Uterus (tissue), 4 donors: ENCODE measurements around the gene ELAC1. TPM values are rescaled to one million over a fixed set of nuclear protein-coding genes. Genes with fewer than 3 reads are reported as not detected.

Source experiments
- DNase-seq, 2 donors: peaks; one replicate each; pipeline ENCODE4 v3.0.0-alpha.2; 2019 to 2020
- H3K27ac ChIP-seq, 2 donors: fragments of 200-600 bp; sonication (generic); 1 replicate in 1 of 2; 2 replicates in 1 of 2; pipeline ENCODE4 v1.5.1; 2016 to 2018
- H3K27me3 ChIP-seq, 2 donors: fragments of 200-600 bp; sonication (generic); one replicate each; pipeline ENCODE4 v1.5.1; 2018 to 2019; ENCODE audit warnings: control low read depth in 1 of 2
- H3K36me3 ChIP-seq, 2 donors: fragments of 200-600 bp; sonication (generic); one replicate each; pipeline ENCODE4 v1.5.1; 2019; ENCODE audit warnings: control low read depth in 1 of 2
- H3K4me1 ChIP-seq, 2 donors: fragments of 200-600 bp; sonication (generic); one replicate each; pipeline ENCODE4 v1.5.1; 2018 to 2019; ENCODE audit warnings: control low read depth in 1 of 2
- H3K4me3 ChIP-seq, 2 donors: fragments of 200-600 bp; sonication (generic); 1 replicate in 1 of 2; 2 replicates in 1 of 2; pipeline ENCODE4 v1.5.1; 2018 to 2019; ENCODE audit warnings: mild to moderate bottlenecking in 1 of 2
- H3K9me3 ChIP-seq, 2 donors: fragments of 200-600 bp; sonication (generic); one replicate each; pipeline ENCODE4 v1.5.1; 2019; ENCODE audit warnings: control low read depth in 1 of 2
- POLR2A ChIP-seq, 2 donors: fragments of 450-650 bp; IDR thresholded peaks; one replicate each; pipeline ENCODE4 v1.6.1; 2016; ENCODE audit warnings: antibody characterized with exemption in 2 of 2, mild to moderate bottlenecking in 1 of 2, moderate library complexity in 1 of 2
- intact Hi-C: fragments of 100-400 bp; cut with DNase I; formaldehyde crosslinking; loops from one replicate; pipeline ENCODE4 v1.15.1; 2023; ENCODE audit warnings: low total_unique reads
- total RNA-seq, 4 donors: library from RNA; depleted of rRNA in 3 of 4; stranded (reverse); fragments of >200 nt in 3 of 4; gene quantifications; one replicate each; pipeline versions ENCODE4 v1.1.0 to v1.2.4, GENCODE V29; 2014 to 2023
- TF ChIP-seq, protein P1 (sequence below), 4 experiments: fragments of 200-600 bp in 2 of 4; fragments of 450-650 bp in 2 of 4; sonication (generic) in 2 of 4; IDR thresholded peaks; one replicate each; pipeline ENCODE4 v1.5.1; 2016 to 2019; ENCODE audit warnings: antibody characterized with exemption in 4 of 4, mild to moderate bottlenecking in 2 of 4, moderate library complexity in 1 of 4
- donor health status: DM: yes; HTN: yes; CAD: no.

Gene ELAC1
- total RNA-seq, 4 donors from 2014 or later: 4.1 to 26.2 (median 9.4) TPM

DNA sequence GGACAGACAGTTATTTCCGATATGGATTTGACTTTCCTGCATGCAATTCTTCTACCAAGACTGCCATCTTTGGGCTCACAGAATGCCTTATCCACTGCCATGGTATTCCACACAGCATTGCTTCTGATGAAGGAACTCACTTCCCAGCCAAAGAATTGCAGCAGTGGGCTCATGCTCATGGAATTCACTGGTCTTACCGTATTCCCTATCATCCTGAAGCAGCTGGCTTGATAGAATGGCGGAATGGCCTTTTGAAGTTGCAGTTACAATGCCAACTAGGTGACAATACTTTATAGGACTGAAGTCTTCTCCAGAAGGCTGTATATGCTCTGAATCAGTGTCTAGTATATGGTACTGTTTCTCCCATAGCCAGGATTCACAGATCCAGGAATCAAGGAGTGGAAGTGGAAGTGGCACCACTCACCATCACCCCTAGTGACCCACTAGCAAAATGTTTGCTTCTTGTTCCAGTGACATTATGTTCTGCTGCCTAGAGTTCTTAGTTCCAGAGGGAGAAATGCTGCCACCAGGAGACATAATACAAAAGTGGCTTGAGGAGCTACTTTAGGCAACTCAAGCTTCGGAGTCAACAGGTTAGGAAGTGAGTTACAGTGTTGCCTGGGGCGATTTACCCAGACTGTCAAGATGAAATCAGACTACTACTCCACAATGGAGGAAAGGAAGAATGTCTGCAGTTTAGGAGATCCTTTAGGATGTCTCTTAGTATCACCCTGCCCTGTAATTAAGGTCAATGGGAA, 38.4 kb downstream of the ELAC1 start:
- Histone ChIP-seq H3K36me3 (no peaks in the 10 kb centered on the region), H3K4me3 (no peak overlapping the region), H3K27ac (no peak overlapping the region), H3K9me3 (no peaks in the 10 kb centered on the region), H3K4me1 (no peaks in the 10 kb centered on the region), H3K27me3 (no peaks in the 10 kb centered on the region)
- intact Hi-C loops: no loop called here
- DNase-seq: no peak
- TF ChIP-seq POLR2A (IDR thresholded peaks at IDR 0.05): no peak
- TF ChIP-seq, protein P1, sequence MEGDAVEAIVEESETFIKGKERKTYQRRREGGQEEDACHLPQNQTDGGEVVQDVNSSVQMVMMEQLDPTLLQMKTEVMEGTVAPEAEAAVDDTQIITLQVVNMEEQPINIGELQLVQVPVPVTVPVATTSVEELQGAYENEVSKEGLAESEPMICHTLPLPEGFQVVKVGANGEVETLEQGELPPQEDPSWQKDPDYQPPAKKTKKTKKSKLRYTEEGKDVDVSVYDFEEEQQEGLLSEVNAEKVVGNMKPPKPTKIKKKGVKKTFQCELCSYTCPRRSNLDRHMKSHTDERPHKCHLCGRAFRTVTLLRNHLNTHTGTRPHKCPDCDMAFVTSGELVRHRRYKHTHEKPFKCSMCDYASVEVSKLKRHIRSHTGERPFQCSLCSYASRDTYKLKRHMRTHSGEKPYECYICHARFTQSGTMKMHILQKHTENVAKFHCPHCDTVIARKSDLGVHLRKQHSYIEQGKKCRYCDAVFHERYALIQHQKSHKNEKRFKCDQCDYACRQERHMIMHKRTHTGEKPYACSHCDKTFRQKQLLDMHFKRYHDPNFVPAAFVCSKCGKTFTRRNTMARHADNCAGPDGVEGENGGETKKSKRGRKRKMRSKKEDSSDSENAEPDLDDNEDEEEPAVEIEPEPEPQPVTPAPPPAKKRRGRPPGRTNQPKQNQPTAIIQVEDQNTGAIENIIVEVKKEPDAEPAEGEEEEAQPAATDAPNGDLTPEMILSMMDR (IDR thresholded peaks at IDR 0.05): no peak

DNA sequence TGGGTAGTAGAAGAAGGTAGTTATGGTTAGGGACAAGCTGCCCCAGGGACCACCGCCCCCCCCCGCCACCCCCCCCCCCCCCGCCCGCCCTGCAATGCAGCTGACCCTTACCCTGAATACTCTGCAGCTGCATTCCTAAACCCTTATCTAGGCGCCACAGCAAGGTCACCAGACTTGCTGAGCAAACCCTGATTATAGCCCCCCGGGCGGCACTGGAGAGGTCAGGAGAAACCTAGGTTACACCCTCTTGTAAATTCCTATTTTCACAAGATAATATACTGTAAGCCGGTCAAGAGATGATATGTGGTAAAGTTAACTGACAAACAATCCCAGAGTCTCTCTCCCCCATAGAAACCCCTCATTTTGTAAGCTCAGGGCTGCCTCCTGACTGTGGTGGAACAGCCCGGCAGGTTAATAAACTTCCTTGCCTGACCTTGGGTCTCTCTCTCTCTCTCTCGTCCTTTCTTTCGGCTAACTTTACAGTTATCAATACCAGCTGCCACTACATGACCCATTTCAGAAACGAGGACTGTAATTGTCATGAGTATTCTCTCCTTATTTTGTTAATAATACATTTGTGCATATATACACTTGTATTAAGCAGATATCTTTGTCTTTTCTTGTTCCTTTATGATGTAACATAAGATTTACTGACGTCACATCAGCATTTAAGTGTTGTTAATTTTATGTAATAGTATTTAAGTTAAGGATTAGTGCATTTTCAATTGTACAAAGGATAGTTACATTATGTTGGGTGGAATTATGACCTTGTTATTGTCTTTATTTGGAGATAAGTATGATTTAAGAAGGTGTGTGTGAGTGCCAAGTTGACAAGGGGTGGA, 39.3 kb downstream of the ELAC1 start:
- intact Hi-C loops: no loop called here
- H3K4me3 ChIP-seq: no peak overlapping the region
- TF ChIP-seq, protein P1 (IDR thresholded peaks at IDR 0.05): no peak
- TF ChIP-seq POLR2A (IDR thresholded peaks at IDR 0.05): no peak
- no peaks in the 10 kb centered on the region for H3K36me3 ChIP-seq
- H3K9me3 ChIP-seq: no peaks in the 10 kb centered on the region
- DNase-seq: no peak
- H3K27ac ChIP-seq: no peak overlapping the region
- no peaks in the 10 kb centered on the region for H3K4me1 ChIP-seq
- H3K27me3 ChIP-seq: no peaks in the 10 kb centered on the region

DNA sequence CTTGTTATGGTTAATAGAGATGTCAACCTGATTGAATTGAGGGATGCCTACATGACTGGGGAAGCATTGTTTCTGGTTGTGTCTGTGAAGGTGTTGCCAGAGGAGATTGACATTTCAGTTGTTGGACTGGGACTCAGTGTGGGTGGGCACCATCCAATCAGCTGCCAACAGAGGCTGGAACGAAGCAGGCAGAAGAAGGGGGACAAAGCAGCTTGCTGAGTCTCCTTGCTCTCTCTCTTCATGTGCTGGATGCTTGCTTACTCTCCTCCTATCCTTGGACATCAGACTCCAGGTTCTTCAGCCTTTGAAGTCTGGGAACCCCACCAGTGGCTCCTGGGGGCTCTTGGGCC, 39.9 kb downstream of the ELAC1 start:
- intact Hi-C loops: no loop called here
- no peaks in the 10 kb centered on the region for H3K4me1 ChIP-seq

DNA sequence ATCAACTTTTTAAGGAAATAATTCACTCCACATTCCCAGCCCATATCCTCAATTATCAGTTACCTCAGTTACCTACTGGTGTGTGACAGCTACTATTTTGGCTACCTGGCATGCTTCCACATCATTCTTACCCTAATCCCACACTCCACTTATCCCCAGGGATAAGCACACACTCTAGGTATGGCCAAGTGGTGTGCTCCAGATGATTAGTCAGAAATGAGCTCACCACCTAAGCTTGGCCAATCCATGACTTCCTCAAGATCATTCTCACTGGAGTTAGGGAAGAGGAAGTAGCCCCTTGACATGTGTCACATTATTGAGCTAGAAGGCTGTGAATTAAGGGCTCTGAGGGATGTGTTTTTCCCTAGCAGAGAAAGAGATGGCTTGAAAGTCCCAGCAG, 41.2 kb downstream of the ELAC1 start:
- no peaks in the 10 kb centered on the region for H3K36me3 ChIP-seq
- no peak overlapping the region for H3K27ac ChIP-seq
- H3K4me1 ChIP-seq: no peaks in the 10 kb centered on the region
- H3K9me3 ChIP-seq: no peaks in the 10 kb centered on the region
- no peak overlapping the region for H3K4me3 ChIP-seq
- H3K27me3 ChIP-seq: no peaks in the 10 kb centered on the region
- DNase-seq: no peak
- TF ChIP-seq POLR2A (IDR thresholded peaks at IDR 0.05): no peak
- TF ChIP-seq, protein P1 (IDR thresholded peaks at IDR 0.05): no peak
- intact Hi-C loops: no loop called here

More for the DNA sequence above, 39.9 kb downstream of the ELAC1 start:
- DNase-seq: no peak
- H3K36me3 ChIP-seq: no peaks in the 10 kb centered on the region
- TF ChIP-seq, protein P1 (IDR thresholded peaks at IDR 0.05): no peak
- TF ChIP-seq POLR2A (IDR thresholded peaks at IDR 0.05): no peak
- H3K27me3 ChIP-seq: no peaks in the 10 kb centered on the region
- H3K9me3 ChIP-seq: no peaks in the 10 kb centered on the region
- no peak overlapping the region for H3K4me3 ChIP-seq
- H3K27ac ChIP-seq: no peak overlapping the region

DNA sequence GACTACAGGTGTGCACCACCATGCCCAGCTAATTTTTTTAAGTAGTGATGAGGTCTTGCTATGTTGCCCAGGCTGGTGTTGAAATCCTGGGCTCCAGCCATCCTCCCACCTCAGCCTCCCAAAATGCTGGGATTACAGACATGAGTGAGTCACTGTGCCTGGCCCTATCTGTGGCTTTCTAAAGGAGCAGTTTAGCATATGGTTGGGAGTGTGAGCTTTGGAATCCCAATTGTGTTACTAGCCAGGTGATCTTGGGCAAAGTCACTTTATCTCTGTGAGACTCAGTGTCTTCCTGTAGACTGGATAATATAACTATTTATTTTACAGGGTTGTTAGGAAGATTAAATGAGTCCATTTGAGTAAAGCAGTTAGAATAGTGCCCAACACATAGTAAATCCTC, 42.4 kb downstream of the ELAC1 start:
- H3K4me1 ChIP-seq: no peaks in the 10 kb centered on the region
- intact Hi-C loops: no loop called here
- no peak for DNase-seq

More for the DNA sequence above, 42.4 kb downstream of the ELAC1 start:
- Histone ChIP-seq H3K9me3 (no peaks in the 10 kb centered on the region), H3K27me3 (no peaks in the 10 kb centered on the region), H3K4me3 (no peak overlapping the region), H3K36me3 (no peaks in the 10 kb centered on the region), H3K27ac (no peak overlapping the region)
- TF ChIP-seq, protein P1 (IDR thresholded peaks at IDR 0.05): no peak
- TF ChIP-seq POLR2A (IDR thresholded peaks at IDR 0.05): no peak
